Sigmoid colon (tissue), 7 donors: ENCODE results near the gene LARGE1. TPM values are rescaled to one million over a fixed set of nuclear protein-coding genes. Genes with fewer than 3 reads are reported as not detected.

Experiments
- DNase-seq: peaks from one replicate; pipeline ENCODE4 v3.0.0-alpha.2; 2019
- H3K27ac ChIP-seq, 4 donors: fragments of 200-600 bp; sonication (generic); one replicate each; pipeline ENCODE4 v1.5.1; 2016 to 2019; ENCODE audit warnings: mild to moderate bottlenecking in 1 of 4
- H3K27me3 ChIP-seq, 3 donors: fragments of 200-600 bp; sonication (generic); one replicate each; pipeline ENCODE4 v1.5.1; 2019; ENCODE audit warnings: mild to moderate bottlenecking in 1 of 3
- H3K36me3 ChIP-seq, 4 donors: fragments of 200-600 bp; sonication (generic); one replicate each; pipeline ENCODE4 v1.5.1; 2016 to 2019
- H3K4me1 ChIP-seq, 4 donors: fragments of 200-600 bp; sonication (generic); one replicate each; pipeline ENCODE4 v1.5.1; 2017 to 2019
- H3K4me3 ChIP-seq, 4 donors: fragments of 200-600 bp; sonication (generic); one replicate each; pipeline ENCODE4 v1.5.1; 2017 to 2019; ENCODE audit warnings: mild to moderate bottlenecking in 2 of 4, moderate library complexity in 1 of 4
- H3K9me3 ChIP-seq, 4 donors: fragments of 200-600 bp in 3 of 4; sonication (generic) in 3 of 4; one replicate each; pipeline versions ENCODE4 v1.5.1 to v1.6.1; 2013 to 2019
- EP300 ChIP-seq, 4 donors: sonication (generic); formaldehyde crosslinking; IDR thresholded peaks; one replicate each; pipeline ENCODE4 v1.6.1; 2017; ENCODE audit warnings: antibody characterized with exemption in 4 of 4
- POLR2A ChIP-seq, 2 donors: fragments of 450-650 bp; IDR thresholded peaks; one replicate each; pipeline ENCODE4 v1.6.1; 2016; ENCODE audit warnings: antibody characterized with exemption in 2 of 2, mild to moderate bottlenecking in 2 of 2, moderate library complexity in 2 of 2
- POLR2AphosphoS5 ChIP-seq, 4 donors: sonication (generic); formaldehyde crosslinking; IDR thresholded peaks; one replicate each; pipeline ENCODE4 v1.6.1; 2017; ENCODE audit warnings: antibody characterized with exemption in 4 of 4
- WGBS, 2 donors: extraction: QIAGEN DNeasy Blood & Tissue Kit; methylation state at CpG; one replicate each; pipeline ENCODE4 v1.1.7; 2013; 5-methylcytosine and 5-hydroxymethylcytosine counted together
- intact Hi-C: fragments of 100-400 bp; cut with DNase I; formaldehyde crosslinking; loops from one replicate; pipeline ENCODE4 v1.15.1; 2023
- polyA plus RNA-seq, 3 donors: library from polyadenylated mRNA; stranded (reverse); fragments of 200-250 nt; gene quantifications; one replicate each; pipeline ENCODE4 v1.2.3, GENCODE V29; 2013
- total RNA-seq, 4 donors: library from RNA; depleted of rRNA; stranded (reverse); fragments of >200 nt; gene quantifications; one replicate each; pipeline ENCODE4 v1.1.0, GENCODE V29; 2016
- TF ChIP-seq, protein P1 (sequence below), 4 experiments: fragments of 450-650 bp in 3 of 4; fragments of 200-600 bp in 1 of 4; IDR thresholded peaks; one replicate each; pipeline ENCODE4 v1.5.1; 2016 to 2019; ENCODE audit warnings: antibody characterized with exemption in 4 of 4, mild to moderate bottlenecking in 3 of 4, moderate library complexity in 2 of 4
- donor health status: healthy with polysubstance abuse.
- donor health status: Bipolar disorder and iron deficiency.
- donor health status: healthy.

The LARGE1 gene
- total and polyA plus RNA-seq, 7 donors, result 5.8 to 74.4 (median 38.0) TPM

DNA sequence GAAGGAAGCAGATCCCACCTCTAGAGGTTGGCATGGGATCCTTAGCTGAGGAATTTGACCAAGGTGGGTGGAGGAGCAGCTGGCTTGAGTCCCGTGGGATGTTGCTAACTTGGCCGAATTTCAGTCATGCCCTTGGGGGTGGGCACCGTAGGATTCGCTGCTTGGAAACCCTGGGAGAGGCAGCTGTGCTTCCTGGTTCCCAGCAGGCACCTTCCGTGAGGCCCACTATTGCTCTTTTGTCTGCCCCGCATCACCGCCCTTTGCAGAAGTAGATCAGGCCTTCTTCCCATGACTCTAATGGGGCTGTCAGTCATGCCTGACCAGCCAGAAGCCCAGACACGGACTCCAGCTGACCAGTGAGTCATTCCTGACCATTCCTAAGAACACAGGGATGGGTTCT, 569.8 kb downstream of the LARGE1 start:
- Histone ChIP-seq H3K9me3 (no peaks in the 10 kb centered on the region), H3K36me3 (no peaks in the 10 kb centered on the region), H3K27me3 (no peaks in the 10 kb centered on the region), H3K4me3 (no peak overlapping the region), H3K27ac (no peak overlapping the region), H3K4me1 (no peaks in the 10 kb centered on the region)
- TF ChIP-seq POLR2A (IDR thresholded peaks at IDR 0.05) (no peak), EP300 (IDR thresholded peaks at IDR 0.05) (no peak), POLR2AphosphoS5 (IDR thresholded peaks at IDR 0.05) (no peak)
- TF ChIP-seq, protein P1, sequence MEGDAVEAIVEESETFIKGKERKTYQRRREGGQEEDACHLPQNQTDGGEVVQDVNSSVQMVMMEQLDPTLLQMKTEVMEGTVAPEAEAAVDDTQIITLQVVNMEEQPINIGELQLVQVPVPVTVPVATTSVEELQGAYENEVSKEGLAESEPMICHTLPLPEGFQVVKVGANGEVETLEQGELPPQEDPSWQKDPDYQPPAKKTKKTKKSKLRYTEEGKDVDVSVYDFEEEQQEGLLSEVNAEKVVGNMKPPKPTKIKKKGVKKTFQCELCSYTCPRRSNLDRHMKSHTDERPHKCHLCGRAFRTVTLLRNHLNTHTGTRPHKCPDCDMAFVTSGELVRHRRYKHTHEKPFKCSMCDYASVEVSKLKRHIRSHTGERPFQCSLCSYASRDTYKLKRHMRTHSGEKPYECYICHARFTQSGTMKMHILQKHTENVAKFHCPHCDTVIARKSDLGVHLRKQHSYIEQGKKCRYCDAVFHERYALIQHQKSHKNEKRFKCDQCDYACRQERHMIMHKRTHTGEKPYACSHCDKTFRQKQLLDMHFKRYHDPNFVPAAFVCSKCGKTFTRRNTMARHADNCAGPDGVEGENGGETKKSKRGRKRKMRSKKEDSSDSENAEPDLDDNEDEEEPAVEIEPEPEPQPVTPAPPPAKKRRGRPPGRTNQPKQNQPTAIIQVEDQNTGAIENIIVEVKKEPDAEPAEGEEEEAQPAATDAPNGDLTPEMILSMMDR (IDR thresholded peaks at IDR 0.05), result no peak
- intact Hi-C loops, result no loop called here
- 93% methylated on average over 8 of the region's 8 CpGs for WGBS, 2 donors
- DNase-seq, result no peak

DNA sequence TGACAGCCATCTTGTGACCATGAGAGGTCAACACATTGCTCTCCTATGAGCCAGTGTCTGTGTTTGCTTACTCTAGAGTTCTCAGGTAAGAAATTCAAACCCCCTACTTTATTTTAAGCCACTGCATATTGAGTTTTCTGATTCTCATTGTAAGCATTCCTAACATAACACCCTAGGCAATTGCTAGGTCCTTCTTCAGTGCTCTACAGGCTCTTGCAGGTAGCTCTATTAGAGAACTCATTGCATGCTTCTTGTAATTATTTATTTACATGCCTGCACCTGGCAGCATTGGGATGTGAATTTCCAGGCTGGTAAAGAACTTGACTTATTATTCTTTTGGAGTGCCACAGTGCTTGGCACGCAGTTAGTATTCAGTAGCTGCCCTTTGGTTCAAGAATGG, 573.3 kb downstream of the LARGE1 start:
- Histone ChIP-seq H3K9me3 (no peaks in the 10 kb centered on the region), H3K36me3 (no peaks in the 10 kb centered on the region), H3K27me3 (no peaks in the 10 kb centered on the region), H3K4me1 (no peaks in the 10 kb centered on the region), H3K27ac (no peak overlapping the region), H3K4me3 (no peak overlapping the region)
- 94 to 97% methylated on average over 1 of the region's 1 CpG for WGBS, 2 donors
- intact Hi-C loops, result no loop called here
- TF ChIP-seq POLR2AphosphoS5 (IDR thresholded peaks at IDR 0.05), result no peak
- no peak for TF ChIP-seq EP300 (IDR thresholded peaks at IDR 0.05)
- no peak for TF ChIP-seq POLR2A (IDR thresholded peaks at IDR 0.05)
- TF ChIP-seq, protein P1 (IDR thresholded peaks at IDR 0.05), result no peak
- DNase-seq, result no peak

DNA sequence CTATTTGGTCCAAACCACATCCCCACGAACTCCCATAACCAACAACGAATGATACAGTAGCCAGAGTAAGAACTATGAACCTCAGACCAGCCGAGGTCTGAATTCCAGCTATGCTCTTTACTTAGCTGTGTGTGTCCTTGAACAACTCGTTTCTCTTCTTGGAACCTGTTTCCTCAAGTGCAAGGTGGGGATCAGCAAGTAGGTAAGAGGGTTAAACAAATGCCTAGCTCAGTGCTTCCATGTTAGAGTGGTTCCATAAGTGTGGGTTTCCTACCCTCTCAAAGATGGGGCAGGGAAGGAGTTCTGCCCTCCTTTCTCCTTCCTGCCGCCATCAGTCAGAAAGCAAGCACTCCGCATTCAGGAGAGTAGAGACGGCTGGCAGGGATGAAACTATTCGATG, 578.7 kb downstream of the LARGE1 start:
- Histone ChIP-seq H3K27ac (no peak overlapping the region), H3K4me1 (no peaks in the 10 kb centered on the region), H3K4me3 (no peak overlapping the region), H3K9me3 (no peaks in the 10 kb centered on the region), H3K36me3 (peaks cover 0 to 20% (median 4%) of the 10 kb centered on the region in 4 donors), H3K27me3 (no peaks in the 10 kb centered on the region)
- intact Hi-C loops, result no loop called here
- TF ChIP-seq, protein P1 (IDR thresholded peaks at IDR 0.05), result no peak
- TF ChIP-seq POLR2A (IDR thresholded peaks at IDR 0.05), result no peak
- no peak for TF ChIP-seq EP300 (IDR thresholded peaks at IDR 0.05)
- TF ChIP-seq POLR2AphosphoS5 (IDR thresholded peaks at IDR 0.05), result no peak
- no peak for DNase-seq
- 85 to 88% methylated on average over 8 of the region's 8 CpGs for WGBS, 2 donors

DNA sequence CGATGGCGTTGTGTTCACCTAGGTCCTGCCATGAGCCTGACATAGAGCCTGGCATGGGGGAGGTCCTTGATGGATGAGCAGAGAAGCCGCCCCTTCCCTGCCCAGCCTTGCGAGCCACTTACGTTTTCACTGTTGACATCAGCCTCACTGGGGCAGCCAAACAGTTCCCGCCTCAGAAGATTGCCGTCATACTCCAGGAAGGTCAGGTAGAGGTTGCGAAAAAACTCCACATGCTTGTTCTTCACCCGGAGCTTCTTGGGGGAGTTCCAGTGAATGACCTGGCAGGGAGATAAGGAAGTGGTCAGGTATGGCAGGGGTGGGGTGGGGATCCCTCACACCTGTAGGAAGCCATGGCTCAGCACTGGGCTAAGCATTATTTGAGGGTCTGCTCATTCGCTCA, 582.8 kb downstream of the LARGE1 start:
- H3K4me1 ChIP-seq, result no peaks in the 10 kb centered on the region
- intact Hi-C loops, result no loop called here
- no peak overlapping the region for H3K27ac ChIP-seq
- no peak for DNase-seq
- no peak overlapping the region for H3K4me3 ChIP-seq
- TF ChIP-seq, protein P1 (IDR thresholded peaks at IDR 0.05), result no peak
- TF ChIP-seq POLR2AphosphoS5 (IDR thresholded peaks at IDR 0.05) (no peak), EP300 (IDR thresholded peaks at IDR 0.05) (no peak), POLR2A (IDR thresholded peaks at IDR 0.05) (no peak)
- H3K9me3 ChIP-seq, result no peaks in the 10 kb centered on the region
- WGBS, 2 donors, result 41 to 78% methylated on average over 10 of the region's 10 CpGs
- peaks cover 0 to 32% (median 4%) of the 10 kb centered on the region in 4 donors for H3K36me3 ChIP-seq
- no peaks in the 10 kb centered on the region for H3K27me3 ChIP-seq

DNA sequence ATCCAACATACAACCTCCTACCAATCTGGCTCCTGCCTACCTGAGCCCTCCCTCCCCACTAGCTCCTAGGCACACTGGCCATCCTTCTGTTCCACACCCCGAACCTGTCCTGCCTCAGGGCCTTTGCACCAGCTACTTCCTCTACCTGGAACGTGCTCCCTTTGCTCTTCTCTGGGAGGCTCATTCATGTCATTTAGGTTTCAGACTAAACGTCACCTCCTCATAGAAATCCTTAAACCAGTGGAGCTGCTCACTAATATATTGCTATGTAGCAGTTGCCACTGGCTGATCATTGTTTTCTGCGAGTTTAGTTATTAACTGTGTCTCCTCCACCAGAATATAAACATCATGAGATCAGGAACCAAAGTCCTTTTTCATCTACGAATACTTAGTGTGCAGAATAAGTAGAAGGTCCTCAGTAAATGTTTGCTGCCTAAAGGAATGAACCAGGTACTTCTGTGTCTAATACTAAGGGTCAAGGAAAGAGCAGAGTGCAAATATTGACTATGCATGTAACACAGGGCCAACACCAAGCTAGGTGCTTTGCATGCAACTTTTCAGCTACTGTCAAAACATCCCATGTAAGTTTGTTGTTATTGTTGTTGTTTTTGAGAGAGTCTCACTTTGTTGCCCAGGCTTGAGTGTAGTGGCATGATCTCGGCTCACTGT, 584.5 kb downstream of the LARGE1 start:
- intact Hi-C loops, result no loop called here
- WGBS, 2 donors, result 39 to 78% methylated on average over 6 of the region's 6 CpGs
- peaks cover 0 to 32% (median 4%) of the 10 kb centered on the region in 4 donors for H3K36me3 ChIP-seq

More for the DNA sequence above, 584.5 kb downstream of the LARGE1 start:
- Histone ChIP-seq H3K4me3 (no peak overlapping the region), H3K27me3 (no peaks in the 10 kb centered on the region), H3K9me3 (no peaks in the 10 kb centered on the region), H3K27ac (no peak overlapping the region), H3K4me1 (no peaks in the 10 kb centered on the region)
- DNase-seq, result no peak
- no peak for TF ChIP-seq EP300 (IDR thresholded peaks at IDR 0.05)
- no peak for TF ChIP-seq POLR2A (IDR thresholded peaks at IDR 0.05)
- TF ChIP-seq, protein P1 (IDR thresholded peaks at IDR 0.05), result no peak
- TF ChIP-seq POLR2AphosphoS5 (IDR thresholded peaks at IDR 0.05), result no peak
